ENCODE results near the gene MATN4.
A peak's percentile ranks its signal among the peaks of the same experiment; 100 is the strongest.

Gene MATN4

DNA sequence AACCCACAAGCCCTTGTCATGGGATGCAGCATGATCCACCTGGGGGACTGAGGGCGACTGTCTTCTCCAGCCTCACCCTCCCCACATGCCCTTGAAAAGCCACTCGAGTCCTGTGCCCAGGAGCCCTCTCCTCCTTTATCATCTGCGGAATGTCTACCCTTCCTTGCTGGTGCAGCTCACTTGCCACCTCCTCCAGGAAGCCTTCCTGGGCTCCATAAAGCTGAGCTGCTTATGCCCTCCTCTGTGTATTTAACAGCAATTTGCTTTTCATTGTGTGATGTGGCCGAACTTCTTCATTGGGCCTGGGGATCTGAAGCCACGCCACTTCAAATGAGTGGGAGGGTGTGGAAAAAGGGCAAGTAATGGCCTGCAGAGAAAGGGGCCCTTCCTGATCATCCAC lies 19.2 kb downstream of the MATN4 start:
- no peak for DNase-seq

- no peak for DNase-seq
Measured at GRCh38 chr20:45288376-45288775, 19.7 kb downstream of the MATN4 start.

GRCh38 chr20:45283551-45284057 lies 24.5 kb downstream of the MATN4 start:
- DNase-seq, result no peak

DNA sequence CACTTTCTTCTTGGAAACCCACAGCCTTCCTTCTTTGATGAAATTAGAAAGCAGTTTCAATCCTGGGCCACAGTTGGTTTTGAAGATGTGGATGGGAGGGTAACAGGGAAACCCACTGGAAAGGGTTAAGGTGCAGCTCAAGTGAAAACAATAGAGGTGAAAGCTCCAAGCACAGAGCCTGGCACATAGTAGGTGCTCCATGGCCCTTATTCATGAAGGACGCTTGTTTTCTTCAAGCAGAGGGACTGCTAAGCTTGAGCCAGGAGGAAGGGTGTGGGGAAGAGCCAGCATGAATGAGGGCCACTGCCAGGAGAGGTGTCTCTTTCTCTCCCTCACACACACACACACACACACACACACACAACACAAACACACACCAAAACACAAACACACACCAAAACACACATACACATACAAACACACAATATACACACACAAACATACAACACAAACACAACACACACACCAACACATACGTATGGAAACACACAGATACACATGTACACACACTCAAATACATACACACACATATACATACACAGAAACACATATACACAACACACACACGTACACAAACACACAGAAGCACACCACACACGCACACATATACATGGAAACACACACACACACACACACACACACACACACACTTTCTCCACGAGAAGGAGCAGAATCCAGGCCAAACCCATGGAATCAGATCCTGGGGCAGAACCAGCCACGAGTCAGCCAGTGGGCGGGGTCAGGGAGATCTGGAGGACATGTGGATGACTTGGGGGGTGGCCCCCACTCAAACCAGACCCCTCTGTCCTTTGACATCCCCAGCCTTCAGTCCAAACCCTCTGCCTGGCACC lies 25.2 kb downstream of the MATN4 start:
- DNase-seq, result no peak

DNA sequence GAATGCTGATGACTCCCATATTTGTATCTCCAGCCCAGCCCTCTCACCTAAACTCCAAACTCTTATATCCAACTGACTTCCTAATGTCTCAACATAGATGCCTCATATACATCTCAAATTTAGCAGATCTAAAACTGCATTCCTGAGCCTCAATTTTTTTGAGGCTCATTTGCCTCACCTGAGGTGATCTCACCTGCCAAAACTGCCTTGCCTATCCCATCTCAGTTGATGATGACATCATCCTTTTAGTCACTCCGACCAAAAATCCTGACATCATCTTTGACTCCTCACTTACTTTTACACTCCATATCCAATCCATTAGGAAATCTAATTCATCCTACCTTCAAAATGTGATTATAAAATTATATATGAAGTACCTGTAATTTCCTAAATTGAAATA lies 28.1 kb downstream of the MATN4 start:
- DNase-seq, result no peak

- DNase-seq, result no peak
Measured at GRCh38 chr20:45275338-45275737, 32.8 kb downstream of the MATN4 start.

GRCh38 chr20:45269754-45270270 lies 38.3 kb downstream of the MATN4 start:
- DNase-seq, result no peak

DNA sequence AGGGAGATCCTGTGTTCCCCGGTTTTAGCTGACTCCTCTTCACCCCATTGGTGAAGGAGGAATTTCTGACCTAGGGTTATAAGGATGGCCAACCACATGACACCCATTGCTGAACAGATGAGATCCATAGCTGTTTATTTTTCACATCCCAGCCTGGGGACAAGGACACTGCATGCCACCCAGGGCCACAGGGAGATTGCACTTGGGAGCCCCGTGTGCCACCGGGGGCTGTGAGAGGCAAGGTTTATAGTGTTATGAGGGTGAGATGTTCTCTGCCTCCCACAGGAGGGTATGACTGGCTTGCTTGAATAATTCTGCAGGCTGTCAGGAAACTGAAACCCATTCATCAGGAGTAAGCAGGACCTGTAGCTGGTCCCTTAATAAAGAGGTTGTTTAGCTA lies 39.0 kb downstream of the MATN4 start:
- no peak for DNase-seq

DNA sequence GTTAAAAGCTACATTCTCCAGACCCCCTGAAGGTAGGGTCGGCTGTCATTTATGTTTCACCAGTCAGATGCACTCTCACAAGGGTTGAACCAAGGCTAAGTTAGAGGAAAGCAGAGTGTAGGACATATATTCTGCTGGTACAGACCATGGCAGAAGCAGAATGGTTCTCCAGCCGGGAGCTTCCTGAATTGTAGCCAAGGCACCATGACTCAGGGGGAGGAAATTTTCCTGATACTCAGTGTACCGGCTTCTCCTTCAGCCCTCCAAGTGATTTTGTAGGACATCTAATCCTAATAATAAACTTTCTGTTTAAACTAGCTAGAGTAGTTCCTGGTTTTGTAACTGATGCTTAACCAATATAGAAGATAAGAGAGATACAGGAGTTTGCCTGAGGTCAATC lies 39.6 kb downstream of the MATN4 start:
- DNase-seq, result no peak

GRCh38 chr20:45266977-45267376 lies 41.1 kb downstream of the MATN4 start:
- DNase-seq, result no peak

- no peak for DNase-seq
Measured at GRCh38 chr20:45263556-45264266, 44.4 kb downstream of the MATN4 start.

DNA sequence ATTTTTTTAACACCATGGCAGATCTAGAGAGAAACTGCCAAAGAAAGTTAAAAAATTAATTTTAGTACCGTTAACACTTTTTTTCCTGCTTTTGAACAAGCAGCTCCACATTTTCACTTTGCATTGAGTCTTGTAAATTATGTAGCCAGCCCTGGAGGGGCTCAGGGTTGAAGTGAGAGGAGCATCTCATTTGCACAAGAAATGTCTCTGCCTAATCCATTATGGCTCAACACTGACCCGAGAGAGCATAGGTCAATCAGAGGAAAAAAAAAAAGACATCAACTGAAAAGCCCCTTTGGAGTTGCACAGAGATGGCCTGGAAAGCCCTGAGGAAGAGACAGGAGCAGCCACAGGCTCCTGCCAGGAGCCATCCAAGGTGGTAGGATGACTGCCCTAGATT lies 49.4 kb downstream of the MATN4 start:
- no peak for DNase-seq

- no peak for DNase-seq
Measured at GRCh38 chr20:45258259-45258658, 49.8 kb downstream of the MATN4 start.

- DNase-seq, result no peak
Measured at GRCh38 chr20:45257711-45258110, 50.4 kb downstream of the MATN4 start.

DNA sequence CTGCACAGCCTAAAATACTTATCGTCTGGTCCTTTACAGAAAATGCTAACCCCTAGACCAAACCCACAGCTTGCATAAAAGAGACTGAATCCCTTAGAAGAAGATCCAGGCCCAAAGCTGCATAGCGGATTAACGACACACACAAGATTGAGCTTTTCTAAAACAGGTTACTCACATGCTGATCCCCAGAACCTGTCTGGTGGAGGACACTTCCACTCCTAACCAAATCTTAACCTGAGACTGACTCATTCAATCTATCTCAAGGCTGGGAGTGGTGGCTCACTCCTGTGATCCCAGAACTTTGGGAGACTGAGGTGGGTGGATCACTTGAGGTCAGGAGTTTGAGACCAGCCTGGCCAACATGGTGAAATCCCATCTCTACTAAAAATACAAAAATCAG lies 50.9 kb downstream of the MATN4 start:
- no peak for DNase-seq

DNA sequence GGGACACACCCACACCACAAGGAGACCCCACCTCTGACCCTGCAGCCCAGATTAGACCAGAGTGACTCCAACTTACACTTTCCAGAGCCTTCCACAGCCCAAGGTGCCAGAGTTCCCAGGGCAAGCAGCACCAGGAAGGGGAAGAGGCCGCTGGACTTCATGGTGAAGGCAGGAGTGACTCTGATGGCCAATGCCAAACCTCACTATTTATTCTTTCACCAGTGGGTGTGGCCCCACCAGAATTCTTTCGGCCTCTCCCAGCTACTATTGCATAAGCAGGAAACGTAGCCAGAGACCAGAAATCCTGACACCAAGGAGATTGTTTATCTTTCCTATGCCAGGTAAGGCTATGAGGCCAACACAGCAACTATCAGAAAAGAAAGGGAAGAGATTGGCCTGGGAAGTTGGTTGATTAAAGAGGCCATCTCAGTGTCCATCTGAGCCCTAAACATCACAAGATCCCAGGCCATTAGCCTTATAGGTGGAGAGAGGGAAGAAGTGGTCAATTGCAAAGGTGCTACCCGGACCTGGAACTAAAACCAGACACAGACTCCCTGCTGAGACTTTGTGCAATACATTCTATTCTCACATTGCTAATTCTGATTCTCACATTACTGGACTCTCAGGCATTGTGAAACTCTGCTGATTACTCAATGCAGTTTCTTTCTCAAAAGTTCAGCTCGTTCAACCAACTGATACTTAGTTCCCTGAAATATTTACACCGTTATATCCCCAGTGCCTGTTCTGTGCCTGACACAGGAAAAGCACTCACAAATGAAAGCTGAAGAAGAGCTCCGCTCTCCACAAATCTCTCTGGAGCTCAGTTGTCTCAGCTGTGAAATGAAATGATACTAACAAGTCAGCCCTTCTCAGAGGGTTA lies 53.5 kb downstream of the MATN4 start, which contains the start of gene SLPI:
TSS of gene SLPI (minus strand) at position 182 of the 880 bp plus-strand sequence. CDS start at position 161, 21 bp downstream.
- DNase-seq, result no peak

DNA sequence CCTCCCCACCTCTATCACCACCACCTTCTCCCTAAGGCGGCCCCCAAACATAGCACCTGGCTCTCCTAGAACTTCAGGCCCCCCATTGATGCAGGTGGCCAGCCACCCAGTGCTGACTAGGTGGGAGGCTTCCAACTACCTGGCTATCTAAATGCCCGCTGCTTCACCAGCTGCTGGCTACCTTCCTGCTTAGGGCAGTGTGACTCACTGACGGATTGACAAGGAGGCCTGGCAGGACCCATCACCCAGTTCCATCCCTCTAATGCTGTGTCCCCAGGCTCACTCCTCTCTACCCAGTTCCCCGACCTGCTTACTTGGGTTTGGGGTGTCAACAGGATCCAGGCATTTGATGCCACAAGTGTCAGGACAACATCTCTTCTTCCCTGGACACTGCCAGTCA lies 54.8 kb downstream of the MATN4 start:
- no peak for DNase-seq

GRCh38 chr20:45251884-45252560 lies 56.1 kb downstream of the MATN4 start:
- no peak for DNase-seq

DNA sequence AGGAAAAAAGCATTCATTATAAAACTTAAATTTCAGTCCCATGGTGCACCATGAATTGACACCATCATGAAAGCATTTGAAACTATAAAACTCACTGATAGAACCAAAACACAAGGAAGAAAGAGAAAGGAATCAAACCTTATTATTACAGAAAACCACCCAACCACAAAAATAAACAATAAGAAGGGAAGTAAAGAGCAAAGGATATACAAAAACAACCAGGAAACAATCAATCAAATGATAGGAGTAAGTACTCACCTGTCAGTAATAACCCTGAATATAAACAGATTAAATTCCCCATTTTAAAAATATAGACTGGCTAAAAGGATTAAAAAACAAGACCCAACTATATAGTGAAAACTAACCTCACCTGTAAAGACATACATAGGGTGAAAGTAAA lies 59.5 kb downstream of the MATN4 start:
- DNase-seq, result no peak

- peak; percentile 23 for DNase-seq
Measured at GRCh38 chr20:45247865-45248264, 60.2 kb downstream of the MATN4 start.

GRCh38 chr20:45246109-45246508 lies 62.0 kb downstream of the MATN4 start:
- no peak for DNase-seq
